Endodermal cell (in vitro differentiated cells): ENCODE results near the gene UNC80. TPM values are rescaled to one million over a fixed set of nuclear protein-coding genes. Genes with fewer than 3 reads are reported as not detected.

ENCODE experiments used
- DNase-seq: peaks from one replicate; pipeline ENCODE4 v3.0.0-alpha.2; 2017
- H3K27ac ChIP-seq: 2 replicates; pipeline ENCODE4 v1.5.1; 2013; ENCODE audit warnings: mild to moderate bottlenecking, low read depth, low read length, moderate library complexity
- H3K27me3 ChIP-seq: 2 replicates; pipeline ENCODE4 v1.6.1; 2013; ENCODE audit warnings: mild to moderate bottlenecking, low read length, moderate library complexity; ENCODE audit not compliant: insufficient read depth, control insufficient read depth, poor library complexity, severe bottlenecking
- H3K36me3 ChIP-seq: 2 replicates; pipeline ENCODE4 v1.7.0; 2013; ENCODE audit warnings: mild to moderate bottlenecking, low read length, moderate library complexity; ENCODE audit not compliant: control insufficient read depth, insufficient read depth
- H3K4me1 ChIP-seq: one replicate; pipeline ENCODE4 v1.7.0; 2013; ENCODE audit warnings: low read length; ENCODE audit not compliant: control insufficient read depth, insufficient read depth
- H3K4me3 ChIP-seq: 2 replicates; pipeline ENCODE4 v1.5.1; 2013; ENCODE audit warnings: mild to moderate bottlenecking, low read length, moderate library complexity
- H3K9ac ChIP-seq: 2 replicates; pipeline ENCODE4 v1.6.1; 2013; ENCODE audit warnings: mild to moderate bottlenecking, low read length, moderate library complexity; ENCODE audit not compliant: poor library complexity, severe bottlenecking; ENCODE audit errors: extremely low read depth
- H3K9me3 ChIP-seq: 2 replicates; pipeline ENCODE4 v1.6.1; 2013; ENCODE audit warnings: mild to moderate bottlenecking, low read length, moderate library complexity; ENCODE audit not compliant: control insufficient read depth
- H3K27ac Mint-ChIP-seq: 2 replicates; pipeline ENCODE4 v1.8.0; 2020; ENCODE audit warnings: mixed read lengths
- H3K27me3 Mint-ChIP-seq: 2 replicates; pipeline ENCODE4 v1.8.0; 2021; ENCODE audit warnings: mild to moderate bottlenecking, mixed read lengths; ENCODE audit not compliant: insufficient read depth
- H3K36me3 Mint-ChIP-seq: 2 replicates; pipeline ENCODE4 v1.8.0; 2020; ENCODE audit warnings: low read depth, mixed read lengths
- H3K4me1 Mint-ChIP-seq: 2 replicates; pipeline ENCODE4 v1.8.0; 2020; ENCODE audit warnings: mixed read lengths
- H3K4me3 Mint-ChIP-seq: 2 replicates; pipeline ENCODE4 v1.8.0; 2020; ENCODE audit warnings: mild to moderate bottlenecking, moderate library complexity, mixed read lengths
- H3K9me3 Mint-ChIP-seq: 2 replicates; pipeline ENCODE4 v1.8.0; 2020; ENCODE audit warnings: mild to moderate bottlenecking, mixed read lengths
- WGBS, 2 experiments: methylation state at CpG; one replicate each; pipeline versions ENCODE4 v1.1.5 to v1.1.7; 2013; ENCODE audit warnings: missing lambda C conversion rate in 2 of 2, mixed read lengths in 1 of 2; ENCODE audit not compliant: insufficient coverage in 1 of 2, insufficient read length in 1 of 2; 5-methylcytosine and 5-hydroxymethylcytosine counted together
- total RNA-seq, 2 donors: library from RNA; stranded (reverse); fragmentation: NEBNext Ultra II Directional in 1 of 2; extraction: Animal tissue kit (Norgen Biotek cat#: 25700) in 1 of 2; gene quantifications; 2 replicates in 1 of 2; 3 replicates in 1 of 2; pipeline ENCODE4 v1.2.1, GENCODE V29; 2021
- TF ChIP-seq, protein P1 (sequence below): fragments of 200-600 bp; sonication (generic); conservative IDR thresholded peaks from 2 replicates; pipeline ENCODE4 v1.5.0; 2021; ENCODE audit warnings: antibody characterized with exemption, mild to moderate bottlenecking

Gene UNC80
- total RNA-seq, 2 donors from 2014 or later = 0.15 to 0.55 TPM

GRCh38 chr2:209974576-209974975 lies 202.9 kb downstream of the UNC80 start:
- no peak overlapping the region for H3K27ac Mint-ChIP-seq
- Histone ChIP-seq H3K9me3 (no peaks in the 10 kb centered on the region), H3K4me3 (no peak overlapping the region), H3K9ac (no peak overlapping the region), H3K27ac (no peak overlapping the region), H3K4me1 (no peaks in the 10 kb centered on the region), H3K27me3 (no peaks in the 10 kb centered on the region), H3K36me3 (no peaks in the 10 kb centered on the region)
- TF ChIP-seq, protein P1, sequence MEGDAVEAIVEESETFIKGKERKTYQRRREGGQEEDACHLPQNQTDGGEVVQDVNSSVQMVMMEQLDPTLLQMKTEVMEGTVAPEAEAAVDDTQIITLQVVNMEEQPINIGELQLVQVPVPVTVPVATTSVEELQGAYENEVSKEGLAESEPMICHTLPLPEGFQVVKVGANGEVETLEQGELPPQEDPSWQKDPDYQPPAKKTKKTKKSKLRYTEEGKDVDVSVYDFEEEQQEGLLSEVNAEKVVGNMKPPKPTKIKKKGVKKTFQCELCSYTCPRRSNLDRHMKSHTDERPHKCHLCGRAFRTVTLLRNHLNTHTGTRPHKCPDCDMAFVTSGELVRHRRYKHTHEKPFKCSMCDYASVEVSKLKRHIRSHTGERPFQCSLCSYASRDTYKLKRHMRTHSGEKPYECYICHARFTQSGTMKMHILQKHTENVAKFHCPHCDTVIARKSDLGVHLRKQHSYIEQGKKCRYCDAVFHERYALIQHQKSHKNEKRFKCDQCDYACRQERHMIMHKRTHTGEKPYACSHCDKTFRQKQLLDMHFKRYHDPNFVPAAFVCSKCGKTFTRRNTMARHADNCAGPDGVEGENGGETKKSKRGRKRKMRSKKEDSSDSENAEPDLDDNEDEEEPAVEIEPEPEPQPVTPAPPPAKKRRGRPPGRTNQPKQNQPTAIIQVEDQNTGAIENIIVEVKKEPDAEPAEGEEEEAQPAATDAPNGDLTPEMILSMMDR = no peak
- peaks cover 10% of the 10 kb centered on the region for H3K27me3 Mint-ChIP-seq
- H3K4me3 Mint-ChIP-seq = no peak overlapping the region
- no peaks in the 10 kb centered on the region for H3K36me3 Mint-ChIP-seq
- no peaks in the 10 kb centered on the region for H3K4me1 Mint-ChIP-seq
- no peak for DNase-seq
- 67 to 78% methylated on average over 1 of the region's 1 CpG for WGBS, 2 experiments
- H3K9me3 Mint-ChIP-seq = no peaks in the 10 kb centered on the region

DNA sequence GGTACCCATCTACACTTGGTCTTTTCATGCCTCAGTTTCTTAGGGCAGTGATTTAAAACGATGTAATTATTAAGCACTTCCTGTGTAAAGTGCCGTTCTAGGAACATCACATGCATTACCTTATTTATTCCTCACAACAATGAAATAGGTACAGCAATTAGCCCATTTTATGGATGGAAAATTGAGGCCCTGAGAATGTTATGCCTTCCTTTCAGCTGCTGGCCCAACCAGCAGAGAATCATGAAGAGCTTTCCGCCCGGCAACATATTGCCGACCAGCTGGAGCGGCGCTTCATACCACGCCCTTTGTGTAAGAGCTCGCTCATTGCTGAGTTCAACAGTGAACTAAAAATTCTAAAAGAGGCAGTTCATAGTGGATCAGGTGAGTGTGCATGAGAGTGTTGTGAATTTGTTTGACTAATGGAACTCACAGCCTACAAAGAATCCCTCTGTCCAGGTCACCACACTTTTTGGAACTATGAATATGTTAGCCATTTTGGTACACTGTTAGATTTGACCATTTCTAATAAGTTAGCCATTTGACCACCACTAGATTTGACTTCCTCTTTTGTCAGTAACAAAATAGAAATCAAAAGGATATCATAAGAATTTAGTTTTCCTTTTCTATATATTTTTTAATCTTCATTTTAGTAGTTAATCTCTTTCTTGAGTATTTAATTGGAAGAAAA lies 205.2 kb downstream of the UNC80 start:
- no peak overlapping the region for H3K27ac Mint-ChIP-seq
- H3K27me3 ChIP-seq = no peaks in the 10 kb centered on the region
- H3K9me3 ChIP-seq = no peaks in the 10 kb centered on the region
- H3K27ac ChIP-seq = no peak overlapping the region
- H3K27me3 Mint-ChIP-seq = peaks cover 10% of the 10 kb centered on the region
- WGBS, 2 experiments = 93 to 96% methylated on average over 6 to 9 of the region's 9 CpGs
- no peaks in the 10 kb centered on the region for H3K36me3 ChIP-seq
- no peak overlapping the region for H3K9ac ChIP-seq
- TF ChIP-seq, protein P1 = no peak
- no peaks in the 10 kb centered on the region for H3K36me3 Mint-ChIP-seq
- H3K4me3 ChIP-seq = no peak overlapping the region
- no peak for DNase-seq
- H3K4me1 ChIP-seq = no peaks in the 10 kb centered on the region
- no peak overlapping the region for H3K4me3 Mint-ChIP-seq
- H3K4me1 Mint-ChIP-seq = peaks cover 1% of the 10 kb centered on the region
- no peaks in the 10 kb centered on the region for H3K9me3 Mint-ChIP-seq

GRCh38 chr2:209977386-209978239 lies 206.0 kb downstream of the UNC80 start:
- Mint-ChIP-seq H3K9me3 (no peaks in the 10 kb centered on the region), H3K36me3 (no peaks in the 10 kb centered on the region), H3K27me3 (peaks cover 7% of the 10 kb centered on the region), H3K4me1 (peaks cover 1% of the 10 kb centered on the region), H3K4me3 (no peak overlapping the region), H3K27ac (no peak overlapping the region)
- 100% methylated on average over 2 of the region's 2 CpGs; no CpG with 5 or more reads in 1 of the 2 experiments for WGBS, 2 experiments
- Histone ChIP-seq H3K27me3 (no peaks in the 10 kb centered on the region), H3K9ac (no peak overlapping the region), H3K27ac (no peak overlapping the region), H3K36me3 (no peaks in the 10 kb centered on the region), H3K4me1 (no peaks in the 10 kb centered on the region), H3K4me3 (no peak overlapping the region), H3K9me3 (no peaks in the 10 kb centered on the region)
- DNase-seq = no peak
- TF ChIP-seq, protein P1 = peak; percentile 78
